CD4-positive, alpha-beta T cell treated with Interleukin-1 beta for 1 hour (primary cell): ENCODE measurements around the gene ATR.
"Not testable (repeated sequence)": the region's sequence is repeated elsewhere in the genome, so short reads cannot be mapped to it uniquely, and the experiment has no call there.

Experiments
- DNase-seq, 2 donors: peaks; one replicate each; pipeline ENCODE4 v3.0.0-alpha.2; 2020 to 2022

Gene ATR

DNA sequence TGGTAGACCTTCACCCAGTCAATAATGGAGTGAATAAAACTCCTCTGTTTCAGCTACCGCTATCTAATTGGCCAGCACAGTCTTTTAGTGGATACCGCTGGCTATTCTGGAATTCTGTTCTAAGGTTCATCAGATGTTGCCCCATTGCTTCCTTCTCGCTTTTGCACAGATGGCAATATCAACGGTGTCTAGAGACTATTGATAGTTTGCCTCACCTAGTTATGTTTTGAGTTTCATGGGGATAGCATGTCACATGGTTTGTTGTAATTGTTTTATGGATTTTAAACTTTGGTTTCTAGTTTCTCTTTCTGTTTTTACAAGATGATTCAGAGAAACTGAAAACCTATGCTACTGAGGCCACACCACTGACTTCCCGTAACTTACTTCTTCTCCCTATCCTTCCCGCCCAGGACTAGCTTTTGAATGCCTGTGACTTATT lies 132.7 kb downstream of the ATR start:
- DNase-seq, result peak in 1 of 2 donors; percentile 21

DNA sequence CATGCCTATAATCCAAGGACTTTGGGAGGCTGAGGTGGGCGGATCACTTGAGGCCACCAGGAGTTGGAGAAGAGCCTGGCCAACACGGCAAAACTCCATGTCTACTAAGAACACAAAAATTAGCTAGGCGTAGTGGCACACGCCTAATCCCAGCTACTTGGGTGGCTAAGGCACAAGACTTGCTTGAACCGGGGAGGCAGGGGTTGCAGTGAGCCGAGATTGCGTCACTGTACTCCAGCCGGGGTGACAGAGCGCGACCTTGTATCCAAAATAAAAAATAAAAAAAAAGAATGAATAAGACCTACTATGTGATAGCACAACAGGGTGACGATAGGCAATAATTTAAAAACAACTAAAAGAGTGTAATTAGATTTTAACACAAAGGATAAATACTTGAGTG lies 134.2 kb downstream of the ATR start:
- no peak for DNase-seq

DNA sequence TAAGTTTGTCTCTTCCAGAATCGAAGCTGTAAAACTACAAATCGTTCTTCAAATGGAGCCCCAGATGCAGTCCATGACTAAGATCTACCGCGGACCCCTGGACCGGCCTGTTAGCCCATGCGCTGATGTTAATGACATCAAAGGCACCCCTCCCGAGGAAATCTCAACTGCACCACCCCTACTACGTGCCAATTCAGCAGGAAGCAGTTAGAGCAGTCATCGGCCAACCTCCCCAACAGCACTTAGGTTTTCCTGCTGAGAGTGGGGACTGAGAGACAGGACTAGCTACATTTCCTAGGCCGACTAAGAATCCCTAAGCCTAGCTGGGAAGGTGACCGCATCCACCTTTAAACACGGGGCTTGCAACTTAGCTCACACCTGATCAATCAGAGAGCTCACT lies 135.5 kb downstream of the ATR start:
- not testable (repeated sequence) for DNase-seq

- not testable (repeated sequence) for DNase-seq
These were observed 138.9 kb downstream of the ATR start for GRCh38 chr3:142439499-142440220.

GRCh38 chr3:142438096-142438495 lies 140.4 kb downstream of the ATR start:
- DNase-seq, result not testable (repeated sequence)

DNA sequence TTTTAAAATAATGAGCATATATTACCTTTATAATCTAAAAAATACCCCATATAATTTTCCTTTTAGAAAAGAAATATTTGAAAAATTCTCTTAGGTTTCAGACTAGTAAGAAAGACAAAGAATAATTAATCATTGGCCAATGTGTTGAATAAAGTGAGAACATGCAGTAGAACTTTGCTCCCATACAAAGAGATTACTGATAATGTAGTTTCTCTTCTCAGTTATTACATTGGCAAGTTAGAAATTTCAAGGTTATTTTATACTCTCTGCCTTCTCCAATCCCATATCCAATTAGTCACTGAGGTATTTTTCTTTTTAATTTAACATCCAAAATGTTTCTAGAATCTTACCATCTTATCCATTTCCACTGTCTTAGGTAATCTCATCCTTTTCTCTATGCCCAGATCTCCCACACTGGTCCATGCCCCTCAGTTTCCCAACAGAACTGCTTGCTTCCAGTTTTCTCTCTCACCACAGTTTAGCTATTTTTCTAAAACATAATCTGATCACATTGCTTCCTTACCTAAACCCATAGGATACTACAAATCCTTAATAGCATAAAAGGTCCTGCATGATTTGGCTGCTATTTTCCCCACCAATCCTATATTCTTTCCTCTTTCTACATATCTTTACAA lies 141.5 kb downstream of the ATR start:
- DNase-seq, result no peak

DNA sequence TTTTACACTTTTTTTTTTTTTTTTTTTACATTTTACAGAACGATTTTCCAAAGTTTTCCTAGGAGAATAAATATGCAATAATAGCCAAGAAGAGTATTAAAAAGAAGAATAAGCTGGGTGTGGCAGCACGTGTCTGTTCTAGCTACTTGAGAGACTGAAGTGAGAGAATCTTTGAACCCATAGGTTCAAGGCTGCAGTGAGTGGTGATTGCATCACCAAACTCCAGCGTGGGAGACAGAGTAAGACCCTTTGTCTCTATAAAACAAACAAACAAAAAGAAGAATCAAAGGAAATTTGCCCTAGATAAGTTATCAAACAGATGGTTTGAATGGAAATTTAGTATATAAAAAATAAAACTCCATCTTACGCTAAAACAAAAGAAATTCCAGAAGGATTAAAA lies 144.0 kb downstream of the ATR start:
- DNase-seq, result no peak

DNA sequence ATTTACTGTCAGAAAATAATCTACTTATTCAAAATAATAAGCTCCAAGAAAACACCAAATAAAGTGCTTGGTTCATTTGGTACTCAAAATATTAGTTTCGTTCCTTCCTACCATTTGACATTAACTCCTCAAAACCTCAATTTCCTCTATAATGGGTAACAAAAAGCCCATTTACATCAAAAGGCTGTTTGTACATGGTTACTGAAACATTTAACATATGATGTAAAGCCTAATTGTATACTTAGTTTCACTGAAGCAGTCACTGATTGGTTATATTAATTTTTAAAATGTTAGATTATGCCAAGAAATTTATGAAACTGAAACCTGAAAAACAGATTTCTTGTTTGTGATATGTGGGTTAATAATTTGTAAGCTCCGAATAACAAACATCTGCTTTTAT lies 145.4 kb downstream of the ATR start:
- DNase-seq, result no peak

GRCh38 chr3:142429582-142429981 lies 149.0 kb downstream of the ATR start:
- DNase-seq, result no peak

DNA sequence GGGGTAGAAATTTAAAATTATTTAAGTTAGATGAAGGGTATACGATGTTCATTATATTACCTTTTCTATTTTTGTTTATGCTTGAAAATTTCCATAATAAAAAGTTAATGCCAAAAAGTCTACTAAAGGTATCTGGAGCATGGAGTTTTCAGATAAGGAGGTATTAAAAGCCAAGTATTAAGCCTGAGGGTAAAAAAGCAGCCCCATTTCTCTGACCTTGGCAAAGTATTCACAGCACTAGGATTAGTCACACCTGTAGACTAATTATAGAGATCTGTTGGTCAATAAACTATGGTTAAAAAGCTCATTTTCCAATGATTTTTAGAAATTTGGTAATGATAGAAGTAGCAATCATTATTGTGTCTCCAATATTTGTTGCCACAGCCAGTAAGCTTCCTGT lies 153.8 kb downstream of the ATR start:
- DNase-seq, result no peak

GRCh38 chr3:142418926-142419592 lies 159.5 kb downstream of the ATR start:
- DNase-seq, result no peak

GRCh38 chr3:142417302-142417701 lies 161.2 kb downstream of the ATR start:
- DNase-seq, result no peak

- not testable (repeated sequence) for DNase-seq
These were observed 178.0 kb downstream of the ATR start for GRCh38 chr3:142400537-142400936.
